ENCODE measurements around the gene ZNF407.

DNA sequence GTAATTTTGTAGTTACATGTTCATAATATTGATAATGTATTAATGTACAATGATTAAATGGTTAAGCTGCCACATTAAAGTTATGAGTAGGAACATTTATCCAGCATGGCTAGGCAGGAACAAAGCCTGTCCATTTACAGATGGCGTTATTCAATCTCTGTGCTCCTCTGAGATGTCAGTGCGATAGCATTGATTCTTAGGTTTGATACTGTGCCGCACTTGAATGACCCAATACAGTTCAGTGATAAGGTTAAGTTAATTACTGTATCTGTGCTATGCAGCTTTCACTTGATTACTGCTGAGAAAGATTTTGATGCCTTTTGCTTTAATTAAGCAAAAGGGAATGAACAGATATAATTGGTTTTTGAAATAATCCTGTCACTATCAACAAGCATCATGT, 111.8 kb downstream of the ZNF407 start:
- TF ChIP-seq, protein P1, sequence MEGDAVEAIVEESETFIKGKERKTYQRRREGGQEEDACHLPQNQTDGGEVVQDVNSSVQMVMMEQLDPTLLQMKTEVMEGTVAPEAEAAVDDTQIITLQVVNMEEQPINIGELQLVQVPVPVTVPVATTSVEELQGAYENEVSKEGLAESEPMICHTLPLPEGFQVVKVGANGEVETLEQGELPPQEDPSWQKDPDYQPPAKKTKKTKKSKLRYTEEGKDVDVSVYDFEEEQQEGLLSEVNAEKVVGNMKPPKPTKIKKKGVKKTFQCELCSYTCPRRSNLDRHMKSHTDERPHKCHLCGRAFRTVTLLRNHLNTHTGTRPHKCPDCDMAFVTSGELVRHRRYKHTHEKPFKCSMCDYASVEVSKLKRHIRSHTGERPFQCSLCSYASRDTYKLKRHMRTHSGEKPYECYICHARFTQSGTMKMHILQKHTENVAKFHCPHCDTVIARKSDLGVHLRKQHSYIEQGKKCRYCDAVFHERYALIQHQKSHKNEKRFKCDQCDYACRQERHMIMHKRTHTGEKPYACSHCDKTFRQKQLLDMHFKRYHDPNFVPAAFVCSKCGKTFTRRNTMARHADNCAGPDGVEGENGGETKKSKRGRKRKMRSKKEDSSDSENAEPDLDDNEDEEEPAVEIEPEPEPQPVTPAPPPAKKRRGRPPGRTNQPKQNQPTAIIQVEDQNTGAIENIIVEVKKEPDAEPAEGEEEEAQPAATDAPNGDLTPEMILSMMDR (IDR thresholded peaks at IDR 0.05): no peak
- TF ChIP-seq POLR2A (IDR thresholded peaks at IDR 0.05): no peak

All from adrenal gland (tissue), 5 donors.